Suppressor macrophage (primary cell): ENCODE results near the gene JAG1.
"Not testable (repeated sequence)": the region's sequence is repeated elsewhere in the genome, so short reads cannot be mapped to it uniquely, and the experiment has no call there.

ENCODE experiments used
- DNase-seq, 4 experiments: peaks; one replicate each; pipeline ENCODE4 v3.0.0-alpha.2; 2020 to 2022

The JAG1 gene

GRCh38 chr20:10636326-10636818, 37.4 kb downstream of the JAG1 start:
- no peak for DNase-seq

- DNase-seq = no peak
Measured at GRCh38 chr20:10635476-10636208, 38.2 kb downstream of the JAG1 start.

DNA sequence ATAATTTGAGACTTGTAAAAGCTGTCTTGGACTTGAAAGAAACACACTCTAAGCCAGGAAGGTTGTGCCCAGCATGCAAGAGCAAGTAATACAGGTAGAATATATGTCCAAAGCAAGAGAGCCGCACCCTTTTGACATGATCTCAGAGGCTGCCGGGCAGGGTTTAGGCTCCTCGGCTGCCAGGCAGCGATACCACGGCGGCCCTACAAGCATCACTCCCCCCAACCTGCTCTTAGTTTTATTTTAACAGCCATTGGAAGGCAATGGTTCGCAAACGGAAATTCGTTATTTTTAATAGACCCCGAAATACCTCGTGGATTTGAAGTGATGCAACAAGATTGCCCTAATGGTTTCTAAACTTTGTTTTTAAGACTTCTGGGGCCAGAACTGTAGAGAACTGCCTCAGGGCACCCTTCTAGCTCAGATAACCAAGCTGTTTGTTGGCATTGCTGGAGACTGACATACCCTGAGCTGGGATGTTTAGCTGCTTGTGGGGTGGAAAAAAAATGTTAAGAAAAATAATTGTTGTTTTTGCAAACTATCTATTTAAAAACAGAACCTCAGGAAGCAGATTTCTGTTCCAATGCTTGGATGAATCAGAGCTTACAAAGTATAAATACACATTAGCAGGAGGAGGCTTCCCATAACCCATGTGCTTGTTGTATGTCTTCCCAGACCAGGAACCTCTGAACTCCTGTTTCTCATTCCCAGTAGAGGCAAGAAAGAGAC, 39.0 kb downstream of the JAG1 start:
- DNase-seq = no peak

GRCh38 chr20:10634211-10634610, 39.6 kb downstream of the JAG1 start:
- no peak for DNase-seq

DNA sequence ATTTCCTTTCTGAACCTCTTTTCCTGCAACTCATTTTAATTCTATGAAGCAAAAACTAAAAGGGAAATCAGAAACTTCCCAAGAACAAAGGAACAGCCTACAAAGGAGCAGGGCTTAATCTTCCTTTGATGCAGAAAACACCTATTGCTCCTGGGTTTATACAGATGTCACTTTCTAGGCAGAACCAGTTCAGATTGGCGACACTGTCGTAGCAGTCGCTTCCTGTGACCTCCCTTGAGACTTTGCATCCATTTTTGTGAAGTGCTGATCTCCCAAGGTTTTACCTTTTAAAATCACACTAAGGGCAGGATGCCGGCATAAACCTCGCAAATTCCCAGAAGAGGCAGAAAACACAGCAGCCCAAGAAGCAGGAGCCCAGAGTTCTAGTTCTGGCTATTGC, 40.1 kb downstream of the JAG1 start:
- DNase-seq = no peak

- DNase-seq = no peak
Measured at GRCh38 chr20:10632721-10633509, 40.9 kb downstream of the JAG1 start.

DNA sequence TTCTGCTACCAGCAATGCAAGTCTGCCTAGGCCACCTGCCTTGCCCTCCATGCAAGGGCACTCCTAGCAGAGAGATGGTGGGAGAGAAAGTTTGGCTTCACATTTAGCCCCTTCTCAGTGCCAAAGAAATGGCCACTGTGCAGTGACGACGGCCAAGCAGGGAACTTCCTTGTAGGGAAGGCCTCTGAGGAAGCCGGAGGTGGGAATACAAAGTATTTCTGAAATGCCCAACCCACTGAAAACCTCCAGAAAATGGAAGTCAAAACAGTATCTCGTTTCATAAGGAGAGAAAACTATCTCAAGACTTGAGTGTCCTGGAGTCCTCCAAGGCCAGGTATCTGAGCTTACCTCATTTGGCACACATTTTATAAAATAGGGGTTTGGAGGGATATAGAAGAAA, 42.7 kb downstream of the JAG1 start:
- DNase-seq = peak in 3 of 4 experiments; percentile 35 to 39 (median 38)

- DNase-seq = no peak
Measured at GRCh38 chr20:10629946-10630650, 43.7 kb downstream of the JAG1 start.

DNA sequence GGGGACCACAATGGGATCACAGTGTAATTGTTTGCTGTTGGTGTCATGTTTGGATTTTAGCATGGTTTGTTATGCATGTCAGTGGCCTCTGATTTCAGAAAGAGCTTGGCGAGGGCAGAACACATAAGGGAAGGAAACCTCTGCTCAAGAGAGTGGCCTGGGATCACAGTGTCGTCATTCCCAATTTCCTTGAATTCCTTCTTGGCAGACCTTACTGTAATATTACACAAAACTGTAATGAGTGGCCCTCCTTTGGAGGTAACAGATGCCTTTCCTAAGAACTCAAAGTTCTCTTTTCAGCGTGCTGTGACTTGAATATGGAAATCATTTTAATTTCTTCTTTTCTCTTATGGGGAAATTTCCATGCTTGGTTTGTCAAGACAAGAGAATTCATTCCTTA, 46.9 kb downstream of the JAG1 start:
- DNase-seq = no peak

DNA sequence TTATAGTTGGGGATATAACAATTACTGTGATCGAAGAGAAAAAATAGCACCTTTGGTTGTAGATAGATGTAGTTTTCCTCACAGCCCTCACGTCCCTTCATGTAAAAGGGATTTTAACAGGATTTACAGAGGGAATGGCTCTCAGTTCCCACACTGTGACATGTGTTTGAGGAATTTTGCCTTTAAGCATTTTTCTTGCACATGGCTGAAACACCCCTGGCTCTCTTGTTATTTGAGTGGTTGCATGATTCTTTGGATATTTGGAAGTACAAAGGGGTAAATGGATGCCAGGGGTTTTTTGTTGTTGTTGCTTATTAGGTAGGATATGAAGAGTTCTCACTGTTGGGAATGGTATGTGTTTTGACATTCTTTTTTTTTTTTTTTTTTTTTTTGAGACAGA, 48.2 kb downstream of the JAG1 start:
- no peak for DNase-seq

DNA sequence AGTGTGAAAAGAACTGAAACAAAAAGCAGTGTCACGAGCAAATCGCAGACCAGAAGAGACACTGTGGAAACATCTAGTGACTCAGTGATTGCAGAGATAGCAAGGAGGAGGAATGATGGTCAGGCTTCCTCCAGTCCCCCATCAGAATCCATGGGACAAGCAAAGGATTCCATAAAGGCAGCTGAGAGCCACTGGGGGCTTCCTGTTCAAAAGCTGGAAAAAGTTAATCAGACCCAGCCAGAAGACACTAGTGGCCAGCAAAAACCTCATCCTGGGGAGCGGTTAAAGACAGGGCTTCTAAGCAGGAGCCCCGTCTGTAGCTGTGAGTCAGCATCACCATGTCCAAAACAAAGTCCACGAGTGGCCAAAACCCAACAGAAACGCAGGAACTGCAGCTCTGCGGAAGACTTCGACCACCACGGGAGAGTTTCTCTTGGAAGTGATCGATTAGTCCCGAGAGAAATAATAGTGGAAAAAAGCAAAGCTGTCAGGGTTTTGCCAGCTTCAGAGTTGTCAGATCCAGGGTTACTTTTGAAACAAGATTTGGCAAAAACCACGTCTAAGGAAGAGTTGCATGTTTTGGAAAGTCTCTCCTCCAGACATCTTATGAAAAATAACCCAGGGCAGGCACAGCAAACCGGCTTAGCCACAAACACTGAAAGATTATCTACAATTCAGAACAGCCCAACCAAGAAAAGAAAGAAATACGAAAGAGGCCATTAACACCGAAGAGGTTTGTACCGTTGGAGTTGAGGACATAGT, 51.0 kb downstream of the JAG1 start:
- no peak for DNase-seq

DNA sequence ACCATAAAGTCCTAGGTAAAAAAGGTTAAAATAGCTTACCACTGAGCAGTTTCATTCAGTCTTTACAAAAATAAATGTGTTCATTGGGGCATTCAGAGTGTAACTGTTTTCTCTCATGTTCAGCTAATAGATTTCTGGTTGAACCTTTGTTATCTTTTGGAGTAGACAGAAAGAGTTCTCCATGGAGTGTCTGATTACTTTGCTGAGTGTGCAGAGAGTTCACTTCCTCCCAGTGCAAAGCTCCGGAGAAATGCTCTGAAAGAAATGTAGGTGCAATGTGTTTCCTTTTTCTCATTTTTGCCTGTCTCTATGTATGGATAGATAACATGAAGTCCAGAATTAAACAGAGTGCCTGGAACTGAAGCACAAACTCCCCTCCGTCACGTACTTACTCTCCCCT, 52.6 kb downstream of the JAG1 start:
- no peak for DNase-seq

GRCh38 chr20:10619427-10619826, 54.4 kb downstream of the JAG1 start:
- DNase-seq = no peak

GRCh38 chr20:10618611-10619245, 55.1 kb downstream of the JAG1 start:
- DNase-seq = no peak

DNA sequence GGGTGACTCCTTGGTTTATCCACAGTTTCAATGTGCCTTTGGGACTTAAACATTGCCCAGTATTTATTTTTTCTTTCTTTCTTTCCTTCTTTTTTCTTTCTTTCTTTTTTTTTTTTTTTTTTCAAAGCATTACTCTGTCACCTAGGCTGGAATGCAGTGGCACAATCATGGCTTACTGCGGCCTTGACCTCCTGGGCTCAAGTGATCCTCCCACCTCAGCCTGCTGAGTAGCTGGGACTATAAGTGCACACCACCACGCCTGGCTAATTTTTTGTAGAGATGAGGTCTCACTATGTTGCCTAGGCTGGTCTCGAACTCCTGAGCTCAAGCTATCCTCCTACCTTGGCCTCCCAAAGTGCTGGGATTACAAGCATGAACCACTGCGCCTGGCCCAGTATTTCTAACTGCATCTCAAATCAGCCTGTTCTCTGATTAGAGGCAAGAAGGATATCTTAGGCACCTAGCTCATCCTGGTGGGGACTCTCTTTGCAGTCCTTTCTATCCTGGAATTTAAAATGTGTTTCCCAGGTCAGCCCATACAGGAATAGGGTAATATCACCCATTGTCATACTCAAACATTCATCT, 56.2 kb downstream of the JAG1 start:
- not testable (repeated sequence) for DNase-seq

DNA sequence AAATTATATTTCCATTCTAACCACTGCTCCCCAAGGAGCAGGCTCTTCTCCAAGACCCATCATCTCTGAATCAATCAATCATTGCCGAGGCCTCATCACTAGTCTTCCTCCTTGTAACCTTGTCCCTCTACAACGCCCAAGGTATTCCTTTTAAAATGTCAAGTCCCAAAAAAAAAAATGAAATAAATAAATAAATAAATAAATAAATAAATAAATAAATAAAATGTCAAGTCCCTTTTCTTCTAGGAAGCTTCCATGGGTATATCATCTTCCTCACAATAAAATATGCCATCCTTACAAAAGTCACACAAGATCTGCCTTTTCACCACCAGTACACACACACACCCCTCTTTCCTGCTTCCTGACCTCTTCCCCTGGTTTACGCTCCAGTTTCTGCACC, 57.6 kb downstream of the JAG1 start:
- no peak for DNase-seq

DNA sequence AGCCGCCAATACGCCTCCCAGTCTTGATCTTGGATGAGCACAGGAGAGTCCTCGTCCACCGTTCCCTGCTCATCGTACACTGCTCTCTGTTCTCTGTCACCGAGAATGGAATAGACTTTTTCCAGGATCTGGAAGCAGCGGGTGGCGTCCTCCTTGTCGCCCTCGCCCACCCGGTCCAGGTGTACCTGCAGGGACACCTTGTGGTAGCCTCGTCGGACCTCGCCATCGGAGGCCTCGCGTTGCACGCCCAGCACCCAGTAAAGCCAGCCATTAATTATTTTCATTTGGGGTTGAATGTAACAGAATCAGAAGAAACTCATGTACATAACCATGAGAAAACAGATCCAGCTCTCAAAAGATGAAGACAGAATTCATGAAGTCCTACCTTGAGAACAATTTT, 59.9 kb downstream of the JAG1 start:
- no peak for DNase-seq

DNA sequence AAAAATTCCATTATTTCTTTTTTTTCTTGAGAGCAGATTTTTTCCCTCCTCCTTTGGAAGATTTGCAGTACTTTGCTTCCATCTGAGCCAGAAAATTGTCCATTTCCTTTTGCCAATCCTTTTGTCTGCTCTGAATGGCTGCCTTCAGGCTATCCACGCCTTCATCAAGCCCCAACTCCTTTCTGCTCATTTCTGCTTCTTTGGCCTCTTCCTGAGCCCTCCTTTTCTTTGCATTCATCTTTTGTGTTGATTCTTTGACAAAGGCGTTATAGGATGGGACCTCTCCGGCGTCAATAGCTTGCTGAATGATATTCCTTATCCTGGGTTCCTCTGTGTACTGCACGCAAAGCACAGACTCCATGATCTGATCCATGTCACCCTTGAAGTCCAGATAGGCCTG, 60.4 kb downstream of the JAG1 start:
- DNase-seq = not testable (repeated sequence)

GRCh38 chr20:10611357-10611756, 62.4 kb downstream of the JAG1 start:
- DNase-seq = peak in 1 of 4 experiments; percentile 8

DNA sequence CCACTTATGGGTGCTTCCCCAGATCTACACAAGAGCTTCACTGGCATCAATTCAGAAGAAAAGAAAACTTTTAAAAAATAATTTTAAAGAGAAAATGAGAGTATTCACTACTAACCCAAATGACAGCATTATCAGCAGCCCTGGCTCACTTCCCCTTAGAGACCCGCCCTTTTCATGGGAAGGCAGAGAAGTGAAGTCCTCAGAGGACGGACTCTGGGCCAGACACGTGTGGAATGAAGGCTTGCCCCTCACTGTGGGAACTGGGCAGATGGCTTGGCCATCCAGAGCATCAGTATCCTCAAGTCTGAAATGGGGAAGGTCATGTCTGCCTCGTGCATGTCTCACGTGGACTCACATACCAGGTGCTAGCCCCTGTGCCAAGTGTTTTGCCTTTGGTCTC, 63.5 kb downstream of the JAG1 start:
- DNase-seq = peak in 3 of 4 experiments; percentile 14 to 23 (median 20)

DNA sequence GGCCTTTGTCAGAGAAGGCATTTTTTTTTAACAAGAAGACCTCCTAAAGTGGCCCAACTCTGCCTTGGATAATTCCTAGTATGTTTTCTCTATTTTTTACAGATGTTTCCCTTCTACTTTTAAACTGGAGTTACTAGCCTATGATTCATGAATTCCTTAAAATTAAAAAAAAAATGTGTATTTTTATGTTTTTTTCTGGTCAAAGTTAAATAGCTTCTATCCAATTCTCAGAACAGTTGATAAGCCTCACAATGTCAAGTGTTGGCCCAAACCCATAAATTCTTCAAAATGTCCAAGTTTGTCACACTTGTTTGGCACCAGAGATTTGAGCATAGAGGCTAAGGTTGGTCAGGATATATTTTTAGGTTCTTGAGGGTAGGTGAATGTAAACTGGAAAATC, 64.0 kb downstream of the JAG1 start:
- DNase-seq = no peak
